Rectal smooth muscle tissue (tissue), 1 donor: Measurements from ENCODE around the gene CHST9.

Experiments used
- H3K27ac ChIP-seq: one replicate; pipeline ENCODE4 v1.7.0; 2013; ENCODE audit warnings: low read depth, low read length, inconsistent platforms
- H3K27me3 ChIP-seq: one replicate; pipeline ENCODE4 v1.7.0; 2013; ENCODE audit warnings: low read length; ENCODE audit not compliant: control insufficient read depth, insufficient read depth
- H3K36me3 ChIP-seq: one replicate; pipeline ENCODE4 v1.7.0; 2013; ENCODE audit warnings: low read length; ENCODE audit not compliant: control insufficient read depth, insufficient read depth
- H3K4me1 ChIP-seq: one replicate; pipeline ENCODE4 v1.7.0; 2013; ENCODE audit warnings: low read length; ENCODE audit not compliant: control insufficient read depth, insufficient read depth
- H3K4me3 ChIP-seq: one replicate; pipeline ENCODE4 v1.7.0; 2013; ENCODE audit warnings: low read length
- H3K9ac ChIP-seq: one replicate; pipeline ENCODE4 v1.7.0; 2013; ENCODE audit warnings: low read length

Gene CHST9

DNA sequence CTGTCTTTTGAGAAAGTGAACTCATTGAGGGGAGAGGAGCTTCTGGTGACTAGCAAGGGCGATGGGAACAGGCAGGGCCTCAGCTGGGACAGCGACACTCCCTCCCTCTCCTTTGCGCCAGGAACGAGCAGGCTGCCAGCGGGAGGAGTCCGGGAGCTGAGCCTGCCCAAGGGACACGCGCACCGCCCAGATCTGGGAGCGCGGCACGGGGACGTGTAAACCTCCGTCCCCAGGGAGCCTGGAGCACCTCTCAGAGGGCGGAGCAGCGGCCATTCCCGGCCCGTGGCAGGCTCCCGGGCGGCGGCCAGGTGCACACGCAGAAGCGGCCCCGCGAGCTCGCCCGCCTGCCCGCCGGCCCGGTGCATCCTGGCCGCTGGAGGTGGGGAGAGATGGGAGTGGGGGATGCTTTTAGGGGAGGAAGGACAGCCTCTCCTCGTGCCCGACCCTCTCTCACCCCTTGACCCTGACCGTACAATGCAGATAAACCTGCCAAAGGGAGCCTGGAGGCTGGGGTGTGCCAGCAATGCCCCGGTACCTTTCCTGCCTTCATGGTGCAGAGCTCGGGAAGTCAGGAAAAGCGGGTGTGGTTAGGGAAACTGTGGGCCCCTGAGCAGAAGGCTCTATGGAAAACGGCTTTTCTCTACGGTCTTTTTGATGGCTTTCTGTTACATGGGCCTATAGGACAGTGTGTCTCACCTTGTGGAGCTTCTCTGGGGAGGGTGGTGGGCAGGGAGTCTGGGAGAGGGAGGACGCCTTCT, 321.8 kb downstream of the CHST9 start:
- Histone ChIP-seq H3K4me1 (peaks cover 2% of the 10 kb centered on the region), H3K27ac (no peak overlapping the region), H3K27me3 (no peaks in the 10 kb centered on the region), H3K4me3 (peak overlapping the region; percentile 17), H3K36me3 (no peaks in the 10 kb centered on the region), H3K9ac (no peak overlapping the region)

DNA sequence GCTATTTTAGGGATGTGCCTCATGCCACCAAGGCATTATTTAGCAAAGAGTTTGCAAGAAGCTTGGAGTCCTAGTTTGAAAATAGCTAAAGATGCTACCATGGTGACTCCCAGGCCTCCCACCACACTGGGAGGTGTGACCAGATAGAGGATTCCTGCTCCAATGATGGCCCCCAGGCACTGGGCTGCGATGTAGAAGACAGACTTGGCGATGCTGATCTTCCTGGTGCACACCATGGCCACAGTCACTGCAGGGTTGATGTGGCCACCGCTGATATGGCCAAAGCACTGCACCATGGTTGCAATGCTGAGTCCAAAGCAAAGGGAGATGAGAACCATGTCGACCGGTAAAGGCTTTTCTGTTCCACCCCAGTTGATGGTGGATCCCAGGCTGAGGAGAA, 323.0 kb downstream of the CHST9 start:
- H3K9ac ChIP-seq: no peak overlapping the region
- no peaks in the 10 kb centered on the region for H3K36me3 ChIP-seq
- no peaks in the 10 kb centered on the region for H3K4me1 ChIP-seq
- no peak overlapping the region for H3K27ac ChIP-seq
- no peaks in the 10 kb centered on the region for H3K27me3 ChIP-seq
- H3K4me3 ChIP-seq: no peak overlapping the region
